Activated naive CD8-positive, alpha-beta T cell treated with anti-CD3 and anti-CD28 coated beads for 36 hours (primary cell): ENCODE results near the gene FAM53A. TPM values are rescaled to one million over a fixed set of nuclear protein-coding genes. Genes with fewer than 3 reads are reported as not detected.

Experiments used
- DNase-seq: peaks from one replicate; pipeline ENCODE4 v3.0.0; 2021
- H3K27ac Mint-ChIP-seq: one replicate; pipeline ENCODE4 v1.8.0; 2022; ENCODE audit warnings: mild to moderate bottlenecking, moderate library complexity, mixed read lengths
- H3K27me3 Mint-ChIP-seq: one replicate; pipeline ENCODE4 v1.8.0; 2022; ENCODE audit warnings: mild to moderate bottlenecking, mixed read lengths
- H3K36me3 Mint-ChIP-seq: one replicate; pipeline ENCODE4 v1.8.0; 2021; ENCODE audit warnings: mild to moderate bottlenecking, mixed read lengths
- H3K4me1 Mint-ChIP-seq: one replicate; pipeline ENCODE4 v1.8.0; 2021; ENCODE audit warnings: mixed read lengths
- H3K4me3 Mint-ChIP-seq: one replicate; pipeline ENCODE4 v1.8.0; 2022; ENCODE audit warnings: mild to moderate bottlenecking, moderate library complexity, mixed read lengths
- H3K9me3 Mint-ChIP-seq: one replicate; pipeline ENCODE4 v1.8.0; 2022; ENCODE audit warnings: mixed read lengths
- total RNA-seq, 2 experiments: library from RNA; stranded (reverse); gene quantifications; one replicate each; pipeline ENCODE4 v1.2.3, GENCODE V29; 2021

Gene FAM53A
- total RNA-seq, 2 experiments from 2014 or later: 0.82 to 1.3 TPM

DNA sequence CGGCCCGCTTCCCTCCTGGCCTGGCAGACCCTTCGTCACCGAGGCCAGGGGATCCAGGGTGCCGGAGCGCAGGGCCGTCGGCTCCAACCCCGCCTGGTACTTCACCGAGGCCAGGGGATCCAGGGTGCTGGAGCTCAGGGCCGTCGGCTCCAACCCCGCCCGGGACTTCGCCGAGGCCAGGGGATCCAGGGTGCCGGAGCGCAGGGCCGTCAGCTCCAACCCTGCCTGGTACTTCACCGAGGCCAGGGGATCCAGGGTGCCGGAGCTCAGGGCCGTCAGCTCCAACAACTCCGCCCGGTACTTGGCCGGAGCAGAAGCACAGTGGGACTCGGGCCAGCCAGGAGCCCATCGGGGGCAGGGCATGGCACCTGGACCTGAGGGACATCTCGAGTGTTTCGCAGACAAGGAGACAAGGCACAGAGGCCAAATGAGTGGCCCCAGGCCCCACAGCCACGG is 85.1 kb downstream of the FAM53A start:
- H3K4me1 Mint-ChIP-seq: peaks cover 6% of the 10 kb centered on the region
- no peaks in the 10 kb centered on the region for H3K36me3 Mint-ChIP-seq
- H3K27ac Mint-ChIP-seq: no peak overlapping the region
- no peak for DNase-seq
- H3K27me3 Mint-ChIP-seq: no peaks in the 10 kb centered on the region
- no peak overlapping the region for H3K4me3 Mint-ChIP-seq
- H3K9me3 Mint-ChIP-seq: no peaks in the 10 kb centered on the region

DNA sequence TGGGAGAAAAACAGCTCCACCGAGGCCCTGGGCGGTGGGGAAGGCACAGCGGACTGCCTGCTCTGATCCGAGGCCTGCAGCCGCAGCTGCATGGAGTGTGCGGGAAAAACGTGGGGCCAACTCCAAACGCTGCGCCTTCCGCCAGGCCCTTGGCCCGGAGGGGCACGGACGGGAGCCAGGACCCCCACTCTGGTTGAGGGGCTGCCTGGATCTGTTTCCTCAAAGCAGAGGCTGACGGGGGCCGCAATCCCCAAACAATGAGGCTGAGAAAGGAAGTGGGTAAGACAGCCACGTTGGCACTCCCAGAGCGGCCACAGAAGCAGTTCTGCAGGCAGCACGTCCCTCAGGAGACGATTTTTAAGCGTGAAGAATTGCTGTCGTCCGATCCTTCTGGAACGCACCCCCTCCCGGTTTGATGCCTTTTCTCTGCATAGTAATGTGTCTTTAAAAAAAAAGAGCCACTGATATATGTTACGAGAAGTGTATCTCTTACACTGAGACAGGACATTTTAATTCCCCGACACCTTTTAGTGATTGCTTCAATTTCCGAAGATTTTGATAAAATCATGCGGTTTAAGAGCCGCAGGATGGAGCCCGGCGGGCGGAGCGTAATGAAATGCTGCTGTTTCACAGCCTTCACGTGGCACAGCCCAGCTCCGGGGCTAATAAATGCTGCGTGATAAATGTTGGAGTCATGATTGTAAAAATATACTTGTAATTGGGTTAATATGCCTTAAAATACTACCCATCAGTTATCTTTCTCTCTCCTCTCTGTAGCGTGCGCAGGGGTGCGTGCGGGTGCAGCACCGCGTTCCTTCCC is 85.7 kb downstream of the FAM53A start:
- no peaks in the 10 kb centered on the region for H3K36me3 Mint-ChIP-seq
- peaks cover 6% of the 10 kb centered on the region for H3K4me1 Mint-ChIP-seq
- H3K27me3 Mint-ChIP-seq: no peaks in the 10 kb centered on the region
- no peak for DNase-seq
- no peak overlapping the region for H3K27ac Mint-ChIP-seq
- H3K9me3 Mint-ChIP-seq: no peaks in the 10 kb centered on the region
- no peak overlapping the region for H3K4me3 Mint-ChIP-seq

DNA sequence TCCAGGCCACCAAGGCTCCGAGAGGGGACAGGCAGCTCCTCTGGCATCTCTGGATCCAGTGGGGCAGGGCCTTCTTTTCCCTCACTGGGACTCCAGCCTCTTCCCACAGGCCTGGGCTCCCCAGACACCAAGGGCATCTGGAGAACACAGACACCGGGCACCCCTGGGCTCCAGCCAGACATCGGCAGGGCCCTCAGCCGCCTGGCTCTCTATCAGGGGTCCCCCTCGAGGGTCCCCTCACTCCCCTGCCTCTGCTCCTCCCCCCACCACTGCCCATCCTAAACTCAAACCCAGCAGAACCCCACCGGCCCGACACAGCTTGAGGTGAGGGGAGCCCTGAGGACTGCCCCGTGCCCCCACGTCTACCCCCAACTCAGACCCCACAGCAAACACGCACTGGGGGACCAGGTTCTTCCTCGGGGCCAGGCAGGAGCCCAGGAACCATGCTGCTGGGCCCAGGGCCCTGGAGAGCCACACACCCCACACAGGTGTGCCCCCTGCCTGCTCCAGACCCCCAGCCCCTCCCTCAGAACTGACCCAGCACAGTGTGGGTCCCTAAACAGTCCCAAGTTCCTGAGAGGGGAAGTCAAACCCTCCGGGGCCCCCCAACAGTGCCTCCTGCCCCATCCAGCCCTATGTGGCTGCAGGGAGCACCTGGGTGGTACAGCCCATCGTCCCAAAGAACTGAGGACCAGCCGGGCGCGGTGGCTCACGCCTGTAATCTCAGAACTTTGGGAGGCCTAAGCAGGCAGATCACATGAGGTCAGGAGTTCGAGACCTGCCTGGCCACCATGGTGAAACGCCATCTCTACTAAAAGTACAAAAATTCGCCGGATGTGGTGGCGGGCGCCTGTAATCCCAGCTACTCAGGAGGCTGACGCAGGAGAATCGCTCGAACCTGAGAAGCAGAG is 86.8 kb downstream of the FAM53A start:
- no peak overlapping the region for H3K4me3 Mint-ChIP-seq
- peaks cover 6% of the 10 kb centered on the region for H3K4me1 Mint-ChIP-seq
- H3K27ac Mint-ChIP-seq: no peak overlapping the region
- H3K9me3 Mint-ChIP-seq: no peaks in the 10 kb centered on the region
- H3K36me3 Mint-ChIP-seq: no peaks in the 10 kb centered on the region
- no peaks in the 10 kb centered on the region for H3K27me3 Mint-ChIP-seq
- no peak for DNase-seq

DNA sequence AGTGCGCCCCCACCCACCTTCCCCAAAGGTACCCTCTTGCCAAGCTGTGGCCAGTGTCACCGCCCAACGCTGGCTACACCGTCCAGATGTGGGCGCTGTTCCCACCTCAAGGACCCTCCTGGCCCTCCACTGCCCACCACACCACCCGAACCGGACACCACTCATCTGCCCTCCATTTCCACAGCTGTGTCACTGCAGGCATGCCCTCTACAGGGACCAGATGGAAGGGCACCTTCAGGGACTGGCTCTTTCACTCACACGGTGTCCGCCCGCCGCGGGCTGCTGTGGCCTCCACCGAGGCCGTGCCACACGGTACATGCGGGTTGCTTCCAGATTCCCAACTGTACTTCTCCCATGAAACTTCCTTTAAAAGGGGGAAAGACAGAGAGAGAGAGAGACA is 87.7 kb downstream of the FAM53A start:
- no peaks in the 10 kb centered on the region for H3K27me3 Mint-ChIP-seq
- H3K9me3 Mint-ChIP-seq: peaks cover 1% of the 10 kb centered on the region
- H3K36me3 Mint-ChIP-seq: no peaks in the 10 kb centered on the region
- peaks cover 6% of the 10 kb centered on the region for H3K4me1 Mint-ChIP-seq
- H3K27ac Mint-ChIP-seq: peak overlapping the region; percentile 56
- no peak for DNase-seq
- no peak overlapping the region for H3K4me3 Mint-ChIP-seq

DNA sequence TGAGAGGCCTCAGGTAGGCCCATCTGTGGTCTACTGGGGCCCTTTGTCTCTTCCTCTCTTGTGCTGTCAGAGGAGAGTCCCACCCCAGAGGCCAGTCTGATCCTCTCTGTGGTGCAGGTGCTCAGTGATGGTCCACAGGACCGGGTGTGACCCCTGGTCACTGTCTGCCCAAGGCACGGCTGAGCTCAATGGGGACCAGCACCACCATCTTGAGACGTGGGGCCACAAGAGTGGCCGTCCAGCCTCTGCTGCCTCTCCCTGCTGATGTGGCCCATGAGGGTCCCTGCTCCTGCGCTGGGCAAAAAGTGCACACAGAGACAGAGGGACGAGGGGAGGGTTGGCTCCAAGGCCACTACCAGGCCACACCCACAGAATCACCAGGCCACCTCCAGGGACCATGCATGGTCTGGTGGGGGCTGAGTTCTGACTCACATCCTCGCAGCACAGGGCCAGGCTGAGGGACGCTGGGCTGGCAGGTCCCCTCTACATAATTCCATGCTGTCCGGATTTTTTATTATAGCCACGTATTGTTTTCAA is 88.3 kb downstream of the FAM53A start:
- DNase-seq: no peak
- Mint-ChIP-seq H3K9me3 (peaks cover 5% of the 10 kb centered on the region), H3K27me3 (no peaks in the 10 kb centered on the region), H3K27ac (no peak overlapping the region), H3K4me3 (no peak overlapping the region), H3K4me1 (peaks cover 6% of the 10 kb centered on the region), H3K36me3 (peaks cover 2% of the 10 kb centered on the region)

DNA sequence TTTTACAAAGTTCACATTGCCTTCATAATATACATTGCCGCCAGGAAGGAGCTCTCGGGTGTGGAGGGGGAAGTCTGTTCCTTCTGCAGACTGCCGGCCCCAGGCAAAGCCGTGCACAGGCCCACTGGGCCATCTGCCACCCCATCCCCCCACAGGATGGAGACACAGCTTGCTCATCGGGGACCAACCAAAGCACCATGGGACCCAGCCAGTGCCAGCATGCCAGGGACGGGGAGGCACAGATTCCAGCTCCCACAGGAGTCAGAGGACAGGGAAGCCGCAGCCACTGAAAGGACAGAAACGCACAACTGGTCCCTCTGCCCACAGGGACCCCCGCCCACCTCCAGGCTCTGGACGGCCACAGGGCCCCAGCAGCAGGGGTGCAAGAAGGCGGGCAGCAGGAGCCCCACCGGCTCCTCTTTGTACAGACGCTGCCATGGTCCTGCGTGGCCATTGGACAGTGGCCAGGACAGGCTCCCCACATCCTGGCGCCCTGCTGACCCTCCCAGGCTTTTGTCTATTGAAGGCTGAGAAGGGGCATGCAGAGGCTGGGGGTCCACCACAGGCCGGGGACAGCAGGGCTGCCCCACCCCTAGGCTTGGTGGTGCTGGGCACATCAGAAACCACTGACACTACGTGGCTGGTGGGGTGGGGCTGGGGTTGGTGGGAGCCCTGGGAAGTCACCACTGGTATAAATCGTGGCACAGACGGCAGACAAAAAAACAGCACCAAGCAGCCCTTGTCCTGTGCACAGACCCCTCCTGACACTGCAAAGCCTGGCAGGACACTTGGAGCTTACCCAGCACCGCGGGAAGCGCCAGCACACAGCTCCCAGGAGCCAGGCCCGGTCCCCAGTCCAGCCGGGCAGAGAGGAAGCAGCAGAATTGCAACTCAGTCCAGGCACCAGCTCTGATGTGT is 89.0 kb downstream of the FAM53A start:
- no peak overlapping the region for H3K4me3 Mint-ChIP-seq
- H3K27me3 Mint-ChIP-seq: peaks cover 4% of the 10 kb centered on the region
- H3K27ac Mint-ChIP-seq: no peak overlapping the region
- H3K36me3 Mint-ChIP-seq: peaks cover 7% of the 10 kb centered on the region
- H3K4me1 Mint-ChIP-seq: peaks cover 6% of the 10 kb centered on the region
- DNase-seq: no peak
- peaks cover 9% of the 10 kb centered on the region for H3K9me3 Mint-ChIP-seq

DNA sequence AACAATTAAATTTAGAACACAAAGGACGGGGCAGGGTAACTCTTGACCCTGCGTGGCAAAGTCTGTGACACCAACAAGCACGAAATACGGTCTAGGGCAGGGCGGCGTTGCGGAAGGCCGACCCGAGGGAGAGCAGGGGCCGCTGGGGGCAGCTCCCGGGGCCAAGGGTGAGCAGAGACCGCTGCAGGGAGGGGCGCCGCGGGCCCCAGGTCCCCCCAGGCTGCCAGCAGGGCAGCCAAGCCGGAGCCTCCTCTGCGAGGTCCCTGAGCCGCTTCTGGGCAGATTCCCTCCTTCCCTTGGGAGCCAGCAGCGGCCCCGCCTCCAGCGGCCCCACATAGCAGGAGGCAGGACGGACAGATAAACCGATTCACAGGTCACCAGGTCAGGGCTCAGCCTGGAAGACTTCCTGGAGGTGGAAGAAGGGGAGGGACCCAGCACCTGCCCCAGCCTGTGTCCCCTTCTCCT is 90.2 kb downstream of the FAM53A start:
- H3K27me3 Mint-ChIP-seq: peaks cover 4% of the 10 kb centered on the region
- peaks cover 7% of the 10 kb centered on the region for H3K36me3 Mint-ChIP-seq
- H3K9me3 Mint-ChIP-seq: peaks cover 14% of the 10 kb centered on the region
- no peak for DNase-seq
- H3K4me3 Mint-ChIP-seq: no peak overlapping the region
- no peak overlapping the region for H3K27ac Mint-ChIP-seq
- H3K4me1 Mint-ChIP-seq: peaks cover 3% of the 10 kb centered on the region

DNA sequence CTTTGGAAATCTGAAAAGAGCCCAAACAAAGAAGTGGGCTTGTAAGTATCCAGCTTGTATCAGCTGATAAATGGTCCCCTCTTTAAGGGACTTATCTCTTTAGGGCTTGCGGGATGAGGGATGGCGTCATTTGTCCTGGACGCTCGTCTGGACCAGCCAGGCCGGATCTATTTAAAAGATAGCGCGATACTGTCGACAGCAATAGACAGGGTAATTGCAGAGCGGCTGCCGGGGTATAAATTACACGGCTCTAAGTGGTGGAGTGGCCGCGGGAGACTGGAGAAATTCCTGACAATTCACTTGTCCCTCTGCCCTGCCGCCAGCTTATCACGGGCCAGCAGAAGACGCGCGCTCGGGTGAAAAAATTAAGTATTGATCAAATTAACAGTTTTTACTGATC is 90.7 kb downstream of the FAM53A start:
- peaks cover 18% of the 10 kb centered on the region for H3K9me3 Mint-ChIP-seq
- H3K27ac Mint-ChIP-seq: no peak overlapping the region
- DNase-seq: no peak
- H3K4me1 Mint-ChIP-seq: peaks cover under 1% of the 10 kb centered on the region
- H3K36me3 Mint-ChIP-seq: peaks cover 7% of the 10 kb centered on the region
- H3K4me3 Mint-ChIP-seq: no peak overlapping the region
- peaks cover 4% of the 10 kb centered on the region for H3K27me3 Mint-ChIP-seq

DNA sequence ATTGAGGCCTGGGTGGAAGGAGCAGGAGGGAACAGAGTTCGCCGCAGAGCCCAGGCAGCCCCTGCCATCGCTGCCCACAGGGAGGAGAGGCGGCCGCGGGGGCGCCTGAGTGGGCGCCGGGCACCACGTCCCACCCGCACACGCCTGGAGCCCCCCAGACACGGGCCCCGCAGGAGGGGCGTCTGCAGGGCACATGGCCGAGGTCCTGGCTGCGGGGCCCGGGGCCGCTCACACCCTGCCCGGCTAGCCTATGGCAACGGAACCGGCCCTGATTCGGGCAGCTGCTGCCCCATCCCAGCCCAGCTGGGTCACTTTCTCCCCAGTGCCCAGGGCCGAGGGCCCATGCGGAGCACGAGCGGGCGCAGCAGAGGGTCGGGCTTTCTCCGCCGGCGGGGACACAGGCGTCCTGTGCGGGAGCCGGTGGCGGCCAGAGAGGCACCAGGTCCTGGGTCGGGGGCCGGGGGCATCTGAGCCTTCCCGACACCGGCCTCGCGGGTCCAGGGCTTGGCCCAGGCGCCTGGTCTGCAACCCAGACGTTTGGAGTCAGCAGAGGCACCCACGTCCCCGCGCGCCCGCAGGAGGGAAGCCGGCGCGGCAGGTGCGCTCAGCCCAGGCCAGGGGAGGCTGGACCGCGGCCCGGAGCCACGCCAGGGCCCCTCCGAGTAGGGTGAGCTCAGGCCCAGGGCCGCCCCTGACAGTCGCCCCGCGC is 91.2 kb downstream of the FAM53A start:
- peaks cover 23% of the 10 kb centered on the region for H3K9me3 Mint-ChIP-seq
- H3K4me3 Mint-ChIP-seq: no peak overlapping the region
- no peaks in the 10 kb centered on the region for H3K4me1 Mint-ChIP-seq
- DNase-seq: no peak
- H3K36me3 Mint-ChIP-seq: peaks cover 7% of the 10 kb centered on the region
- no peak overlapping the region for H3K27ac Mint-ChIP-seq
- H3K27me3 Mint-ChIP-seq: peaks cover 4% of the 10 kb centered on the region

DNA sequence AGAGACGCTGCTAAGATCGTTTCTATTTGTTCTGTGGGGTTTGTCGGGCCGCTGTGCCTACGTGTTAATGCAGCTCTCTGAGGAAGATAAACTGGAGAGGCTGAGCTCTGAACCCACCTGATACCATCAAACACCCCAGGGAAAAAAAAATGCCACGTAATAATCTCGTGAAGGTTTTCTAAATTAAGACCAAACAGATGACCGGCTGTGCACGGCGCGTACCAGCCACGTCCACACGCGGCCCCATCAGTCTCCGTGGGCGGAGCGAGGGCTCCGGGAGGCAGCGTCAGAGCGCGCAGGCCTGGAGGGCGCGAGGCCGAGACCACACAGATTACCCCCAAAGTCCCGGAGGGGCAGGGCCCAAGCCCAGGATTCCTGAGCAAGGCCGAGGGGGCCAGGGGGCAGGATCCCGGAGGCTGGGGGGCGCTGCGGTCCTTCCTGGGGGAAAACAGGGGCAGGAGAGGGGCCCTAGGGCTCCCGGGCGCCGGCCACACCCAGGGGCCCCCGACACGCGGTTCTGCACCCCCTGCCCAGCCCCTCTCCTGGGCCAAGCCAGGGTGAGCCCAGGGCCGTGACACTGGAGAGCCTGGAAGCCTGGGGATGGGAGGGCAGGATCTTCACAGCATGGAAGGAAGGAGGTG is 91.9 kb downstream of the FAM53A start:
- Mint-ChIP-seq H3K4me1 (no peaks in the 10 kb centered on the region), H3K9me3 (peaks cover 23% of the 10 kb centered on the region), H3K27ac (no peak overlapping the region), H3K27me3 (peaks cover 4% of the 10 kb centered on the region), H3K4me3 (no peak overlapping the region), H3K36me3 (peaks cover 7% of the 10 kb centered on the region)
- DNase-seq: no peak

DNA sequence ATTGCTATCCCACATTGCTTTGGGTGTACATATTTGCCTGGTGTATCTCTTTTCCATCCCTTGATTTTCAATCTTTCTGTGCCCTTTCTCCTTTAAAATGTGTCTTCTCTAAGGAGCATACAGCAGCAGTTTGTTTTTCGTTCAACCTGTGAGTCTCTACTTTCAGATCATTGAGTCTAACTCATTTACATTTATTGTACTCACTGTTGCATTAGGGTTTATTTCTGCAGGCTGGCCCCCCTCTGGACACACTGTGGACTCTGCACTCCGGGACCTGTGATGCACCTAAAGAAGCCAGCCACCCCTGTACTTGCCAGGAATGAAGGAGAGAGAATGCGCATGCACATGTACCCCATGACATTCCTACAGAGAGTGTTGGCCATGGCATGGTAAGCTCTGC is 93.0 kb downstream of the FAM53A start:
- H3K27ac Mint-ChIP-seq: no peak overlapping the region
- peaks cover 4% of the 10 kb centered on the region for H3K27me3 Mint-ChIP-seq
- no peak for DNase-seq
- H3K4me1 Mint-ChIP-seq: no peaks in the 10 kb centered on the region
- peaks cover 7% of the 10 kb centered on the region for H3K36me3 Mint-ChIP-seq
- no peak overlapping the region for H3K4me3 Mint-ChIP-seq
- peaks cover 23% of the 10 kb centered on the region for H3K9me3 Mint-ChIP-seq

DNA sequence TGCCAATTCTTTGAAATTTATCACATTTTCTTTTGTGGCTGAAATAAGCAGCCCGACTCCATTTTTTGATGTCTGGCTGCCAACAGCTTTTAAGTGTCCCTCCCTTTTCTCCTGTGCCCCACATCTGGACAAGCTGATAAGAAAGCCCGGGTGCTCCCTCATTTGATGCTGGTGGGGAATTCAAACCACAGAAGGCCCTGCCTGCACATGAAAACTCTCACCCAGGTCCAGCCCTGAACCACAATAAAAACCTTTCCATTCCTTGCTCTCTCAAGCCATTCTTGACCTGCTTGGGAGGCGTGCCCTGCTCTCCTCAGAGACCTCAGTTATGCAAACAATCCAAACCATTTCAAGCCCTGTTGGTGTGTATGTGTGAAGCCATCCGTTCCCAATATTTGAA is 93.9 kb downstream of the FAM53A start:
- Mint-ChIP-seq H3K36me3 (peaks cover 7% of the 10 kb centered on the region), H3K4me1 (no peaks in the 10 kb centered on the region), H3K9me3 (peaks cover 23% of the 10 kb centered on the region), H3K27me3 (peaks cover 4% of the 10 kb centered on the region), H3K27ac (no peak overlapping the region), H3K4me3 (no peak overlapping the region)
- no peak for DNase-seq
